Measurements from ENCODE around the gene PSMF1.
A peak's percentile ranks its signal among the peaks of the same experiment; 100 is the strongest.

PSMF1 gene

GRCh38 chr20:1118336-1119127, at the start of gene PSMF1:
Gene PSMF1, plus strand, starts transcription at chr20:1118602. Its CDS starts 172 bp downstream, at chr20:1118774.
- DNase-seq, result peak; percentile 96

- no peak for DNase-seq
Observed at GRCh38 chr20:1072258-1072657, 46.1 kb upstream of the PSMF1 start.

GRCh38 chr20:1075616-1076015, 42.8 kb upstream of the PSMF1 start:
- DNase-seq, result no peak

DNA sequence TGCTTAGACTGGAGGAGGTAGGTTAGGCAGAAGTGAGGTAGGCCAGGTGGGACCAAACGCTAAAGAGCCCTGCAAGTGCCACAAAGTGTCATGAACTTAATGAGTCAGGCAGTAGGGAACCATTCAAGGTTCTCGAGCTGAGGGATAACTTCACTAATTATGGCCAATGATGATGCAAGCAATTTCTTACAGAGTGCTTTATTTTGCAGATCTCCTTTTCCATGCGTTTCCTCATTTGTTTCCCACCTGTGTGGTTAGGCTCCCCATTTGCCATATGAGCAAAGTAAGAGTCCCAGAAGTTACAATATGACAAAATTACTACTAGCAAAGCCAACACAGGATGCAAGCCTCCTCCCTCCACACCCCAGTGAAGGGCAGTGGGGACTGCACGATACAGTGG, 36.5 kb upstream of the PSMF1 start:
- DNase-seq, result no peak

DNA sequence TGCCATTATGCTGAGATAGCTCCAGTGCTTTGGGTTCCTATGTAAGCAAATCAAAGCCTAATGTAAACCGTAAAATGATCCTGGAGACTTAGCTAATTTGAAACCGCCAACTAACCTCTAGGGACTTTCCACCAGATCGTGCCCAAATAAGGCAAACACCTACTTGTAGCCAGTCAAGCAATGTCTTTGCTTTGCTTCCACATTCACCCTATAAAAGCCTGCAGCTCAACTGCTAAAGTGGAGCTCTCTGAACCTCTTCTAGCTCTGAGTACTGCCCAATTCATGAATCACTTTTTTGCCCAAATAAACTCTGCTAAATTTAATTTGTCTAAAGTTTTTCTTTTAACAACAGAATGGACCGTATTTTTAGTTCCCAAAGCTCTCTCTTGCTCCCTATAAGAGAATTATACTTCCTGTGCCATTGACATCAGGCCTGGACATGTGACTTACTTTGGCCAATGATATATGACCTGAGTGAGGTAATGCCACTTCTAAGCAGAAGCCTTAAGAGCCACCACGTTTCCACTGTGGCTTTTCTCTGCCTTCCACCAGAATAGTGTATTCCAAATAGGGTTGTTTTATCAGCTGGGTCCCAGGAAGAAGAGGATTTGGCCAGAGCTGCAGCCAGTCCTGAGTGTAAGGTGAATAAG, 34.8 kb upstream of the PSMF1 start:
- no peak for DNase-seq

- DNase-seq, result no peak
Observed at GRCh38 chr20:1085492-1086276, 32.7 kb upstream of the PSMF1 start.

DNA sequence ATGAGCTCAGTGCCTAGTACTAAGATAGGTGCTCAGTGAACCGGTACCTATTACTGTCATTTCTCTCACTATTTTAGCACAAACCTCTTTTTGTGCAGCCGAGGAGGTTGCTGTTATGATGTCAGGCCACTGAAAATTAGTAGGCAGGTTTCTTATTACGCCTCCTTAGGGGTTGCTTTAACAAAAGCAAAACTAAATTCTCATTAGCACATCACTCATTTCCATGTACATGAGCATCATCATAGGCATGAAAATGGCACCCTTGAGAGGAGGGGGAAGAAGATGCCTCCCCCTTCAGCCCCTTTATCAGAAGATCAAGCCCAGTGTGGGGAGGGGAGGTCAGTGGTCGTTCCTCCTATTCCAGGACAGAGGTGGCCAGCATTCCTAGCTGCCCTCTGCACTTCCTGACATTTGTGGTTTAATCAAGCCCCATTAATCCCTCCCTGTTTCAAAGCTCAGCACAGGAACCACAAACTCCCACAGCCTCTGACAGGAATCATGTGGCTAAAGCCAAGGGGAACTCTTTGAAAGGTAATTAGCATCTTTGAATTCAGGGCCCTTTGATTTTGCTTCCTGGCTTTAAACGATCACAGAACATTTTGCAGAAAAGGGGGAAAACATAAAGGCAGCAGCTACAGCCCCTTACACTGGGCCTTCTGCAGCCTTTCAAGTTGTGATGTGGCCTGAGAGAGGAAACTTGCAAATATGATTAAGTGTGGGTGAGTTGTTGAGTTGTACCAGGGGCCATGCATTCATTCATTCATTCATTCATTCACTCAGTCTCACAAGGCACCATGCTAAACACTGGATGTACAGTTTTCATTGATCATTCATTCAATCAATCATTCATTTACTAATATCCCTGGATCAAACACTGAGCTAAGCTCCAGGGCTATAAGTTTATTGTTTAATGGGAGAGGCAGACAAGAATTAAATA, 31.9 kb upstream of the PSMF1 start:
- DNase-seq, result no peak

GRCh38 chr20:1087311-1087905, 31.0 kb upstream of the PSMF1 start:
- DNase-seq, result no peak

GRCh38 chr20:1094751-1095150, 23.7 kb upstream of the PSMF1 start:
- DNase-seq, result no peak

DNA sequence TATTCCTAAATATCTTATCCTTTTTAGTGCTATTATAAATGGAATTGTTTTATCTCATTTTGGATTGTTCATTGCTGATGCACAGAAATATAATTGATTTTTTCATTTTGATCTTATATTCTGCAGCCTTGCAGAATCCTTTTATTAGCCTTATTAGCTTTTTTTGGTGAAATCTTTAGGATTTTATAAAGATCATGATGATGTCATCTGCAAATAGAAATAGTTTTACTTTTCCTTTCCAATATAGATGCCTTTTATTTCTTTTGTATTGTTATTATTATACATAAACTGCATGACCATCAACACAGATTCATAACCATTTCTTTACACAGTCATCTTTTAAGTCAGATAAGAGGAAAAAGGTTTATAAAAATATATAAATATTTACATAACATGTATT, 16.9 kb upstream of the PSMF1 start:
- no peak for DNase-seq

DNA sequence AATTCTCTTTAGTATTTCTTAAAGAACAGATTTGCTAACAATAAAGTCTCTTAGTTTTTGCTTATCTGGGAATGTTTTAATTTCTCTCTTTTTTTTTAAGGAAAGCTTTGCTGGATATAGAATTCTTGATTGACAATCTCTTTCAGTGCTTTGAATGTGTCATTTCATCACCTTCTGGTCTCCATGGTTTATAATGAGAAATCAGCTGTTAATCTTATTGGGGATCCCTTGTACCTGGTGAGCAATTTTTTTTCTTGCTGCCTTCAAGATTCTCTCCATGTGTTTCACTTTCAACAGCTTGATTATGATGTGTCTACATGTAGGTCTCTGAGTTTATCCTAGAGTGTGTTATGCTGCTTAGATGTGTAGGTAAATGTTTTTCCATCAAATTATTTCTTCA, 16.4 kb upstream of the PSMF1 start:
- no peak for DNase-seq

GRCh38 chr20:1103751-1104150, 14.7 kb upstream of the PSMF1 start:
- DNase-seq, result no peak

DNA sequence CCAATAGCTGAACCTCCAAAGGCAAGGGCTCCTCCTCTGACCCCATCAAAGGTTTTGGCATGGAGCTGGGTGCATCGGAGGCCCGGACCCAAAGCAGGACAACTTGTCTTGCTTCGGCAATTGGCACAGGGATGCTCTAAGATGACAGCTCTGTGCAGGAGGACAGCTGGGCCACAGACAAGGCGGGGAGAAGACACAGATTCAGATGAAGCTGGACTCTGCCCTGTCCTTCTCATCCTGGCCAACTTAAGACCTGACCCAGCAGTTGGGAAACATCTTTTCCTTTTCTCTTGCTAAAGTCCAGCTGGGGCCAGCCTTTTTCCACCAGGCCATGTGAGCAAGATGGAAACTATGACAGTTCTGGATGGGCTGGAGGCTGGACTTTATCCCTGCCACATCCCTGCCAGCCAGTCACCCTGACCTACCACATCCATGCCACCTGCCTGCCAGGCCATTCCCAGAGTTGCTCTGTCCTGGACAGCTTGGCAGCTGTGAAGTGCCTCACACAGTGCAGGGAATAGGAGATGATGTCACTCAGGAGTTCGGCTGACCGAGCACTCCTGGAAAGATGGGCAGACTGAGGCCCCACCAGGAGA, 12.7 kb upstream of the PSMF1 start:
- DNase-seq, result no peak

DNA sequence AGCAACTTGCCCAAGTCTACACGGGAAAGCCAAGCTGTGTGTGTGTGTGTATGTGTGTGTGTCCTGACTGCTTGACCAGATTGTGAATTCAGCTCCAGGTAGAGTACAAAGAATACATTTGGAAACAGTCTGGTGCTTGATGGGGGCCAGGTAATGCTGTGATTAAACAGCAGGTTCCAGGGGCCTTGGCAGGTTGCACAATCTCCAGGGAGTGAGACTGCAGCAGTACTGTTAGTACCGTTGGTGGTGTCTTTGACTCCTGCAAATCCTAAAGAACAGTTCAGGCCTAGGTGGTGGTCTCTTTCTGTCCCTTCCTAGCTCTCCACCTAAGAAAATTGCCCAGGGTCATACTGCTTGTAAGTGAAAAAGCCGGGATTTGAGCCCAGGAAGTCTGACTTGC, 11.2 kb upstream of the PSMF1 start:
- no peak for DNase-seq

- DNase-seq, result peak; percentile 53
Observed at GRCh38 chr20:1108437-1108920, 9.9 kb upstream of the PSMF1 start.

GRCh38 chr20:1112908-1113307, 5.5 kb upstream of the PSMF1 start:
- no peak for DNase-seq

- no peak for DNase-seq
Observed at GRCh38 chr20:1118004-1118335, 432 bp upstream of the PSMF1 start.

- DNase-seq, result no peak
Observed at GRCh38 chr20:1119128-1119505, 715 bp downstream of the PSMF1 start.

- no peak for DNase-seq
Observed at GRCh38 chr20:1119524-1119923, 1.1 kb downstream of the PSMF1 start.

GRCh38 chr20:1121429-1121828, 3.0 kb downstream of the PSMF1 start:
- no peak for DNase-seq

- no peak for DNase-seq
Observed at GRCh38 chr20:1122388-1123315, 4.2 kb downstream of the PSMF1 start.
